HG02981 (cell line): Measurements from ENCODE around the gene CAPZB.
"Not testable (repeated sequence)": the region's sequence is repeated elsewhere in the genome, so short reads cannot be mapped to it uniquely, and the experiment has no call there.

ENCODE experiments used
- ATAC-seq: cut with Tn5 transposase; IDR thresholded peaks from one replicate; pipeline ENCODE4 v1.9.1; 2021; ENCODE audit warnings: mild to moderate bottlenecking, moderate library complexity; ENCODE audit not compliant: unreplicated experiment

The CAPZB gene

DNA sequence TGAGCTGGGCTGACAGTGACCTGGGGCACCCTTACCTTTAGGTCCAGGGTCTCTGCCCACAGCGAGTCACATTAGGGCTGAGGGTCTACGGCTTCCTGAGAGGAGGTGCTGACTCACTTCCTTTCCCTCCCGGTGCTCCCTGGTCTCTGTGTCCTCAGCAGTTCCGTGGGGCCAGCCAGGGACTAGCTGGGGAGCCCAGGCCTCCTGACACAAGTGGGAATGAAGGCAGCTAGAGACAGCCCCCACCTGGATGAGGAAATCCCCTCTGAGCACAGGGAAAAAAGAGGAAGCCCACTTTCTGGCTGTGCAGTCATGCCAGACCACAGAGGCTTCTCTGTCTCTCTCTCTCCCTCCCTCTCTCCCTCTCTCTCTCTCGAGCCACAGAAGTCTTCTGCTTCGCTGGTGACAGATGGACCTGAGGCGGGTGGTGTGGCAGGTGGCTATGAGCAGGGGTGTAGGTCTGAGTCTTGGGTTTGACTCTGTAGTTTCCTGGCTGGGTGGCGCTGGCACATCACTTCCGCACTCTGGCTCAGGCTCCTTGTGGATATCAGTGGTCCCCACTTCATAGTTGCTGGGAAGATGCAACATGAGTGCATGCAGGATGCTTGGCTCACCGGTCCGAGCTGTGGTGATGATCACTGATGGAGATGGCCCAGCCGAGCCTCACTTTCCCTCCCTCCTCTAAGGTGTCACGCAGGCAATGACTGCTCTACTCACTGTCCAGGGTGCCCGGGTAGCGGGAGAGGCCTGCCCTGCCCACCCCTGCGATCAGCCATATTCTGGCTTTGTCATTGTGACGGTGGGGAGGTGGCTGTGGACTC lies 169.8 kb downstream of the CAPZB start:
- peak; percentile 40 for ATAC-seq

- no peak for ATAC-seq
These were observed 171.1 kb downstream of the CAPZB start for GRCh38 chr1:19313961-19314882.

GRCh38 chr1:19313636-19313959 lies 171.7 kb downstream of the CAPZB start:
- ATAC-seq, result no peak

- no peak for ATAC-seq
These were observed 172.3 kb downstream of the CAPZB start for GRCh38 chr1:19312782-19313635.

DNA sequence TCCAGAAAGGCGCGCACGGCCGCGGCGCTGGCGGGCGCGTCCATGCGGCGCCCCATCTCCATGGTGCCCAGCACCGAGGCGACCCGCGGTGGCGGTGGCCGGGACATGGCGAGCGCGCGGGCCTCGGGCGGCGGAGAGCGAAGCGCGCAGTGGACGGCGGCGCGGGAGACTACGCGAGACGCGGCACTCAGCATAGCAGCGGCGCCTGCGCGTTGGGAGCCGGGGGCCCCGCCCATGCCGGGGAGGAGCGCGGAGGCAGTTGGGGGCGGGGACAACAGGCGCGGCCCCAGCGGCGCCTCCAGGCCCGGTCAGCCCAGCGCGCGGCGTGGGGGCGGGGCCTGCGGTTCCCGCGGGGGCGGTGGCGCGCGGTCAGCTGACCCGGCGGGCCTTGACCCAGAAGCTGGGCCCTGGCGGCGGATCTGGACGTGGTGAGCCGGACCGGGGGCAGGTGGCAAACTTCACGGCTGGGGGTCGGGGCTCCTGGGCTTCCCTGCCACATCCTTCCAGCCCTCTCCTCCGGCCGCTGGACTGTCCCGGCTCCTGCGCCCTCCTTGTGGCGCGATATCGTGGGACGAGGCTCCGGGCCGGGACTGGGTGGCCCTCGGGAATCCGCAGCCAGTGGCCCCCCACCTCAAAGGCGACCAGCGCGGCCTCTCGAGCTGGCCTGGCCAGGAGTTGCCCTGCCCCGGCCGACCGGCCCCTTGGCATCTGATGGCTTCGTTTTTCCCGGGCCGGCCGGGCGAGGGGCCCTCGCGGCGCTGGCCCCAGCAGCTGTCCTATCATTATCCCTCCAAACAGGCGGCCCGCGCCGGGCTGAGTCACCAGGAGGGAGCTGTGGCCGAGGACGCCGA lies 173.2 kb downstream of the CAPZB start, which contains the start of the genes AKR7A2 and SLC66A1:
TSS of gene AKR7A2 (minus strand) at position 214 of the 851 bp plus-strand sequence. CDS start at position 194, 20 bp downstream.
TSS of gene SLC66A1 (plus strand) at position 396 of the 851 bp plus-strand sequence. CDS start 5,352 bp downstream, outside the sequence.
- peak; percentile 67 for ATAC-seq

DNA sequence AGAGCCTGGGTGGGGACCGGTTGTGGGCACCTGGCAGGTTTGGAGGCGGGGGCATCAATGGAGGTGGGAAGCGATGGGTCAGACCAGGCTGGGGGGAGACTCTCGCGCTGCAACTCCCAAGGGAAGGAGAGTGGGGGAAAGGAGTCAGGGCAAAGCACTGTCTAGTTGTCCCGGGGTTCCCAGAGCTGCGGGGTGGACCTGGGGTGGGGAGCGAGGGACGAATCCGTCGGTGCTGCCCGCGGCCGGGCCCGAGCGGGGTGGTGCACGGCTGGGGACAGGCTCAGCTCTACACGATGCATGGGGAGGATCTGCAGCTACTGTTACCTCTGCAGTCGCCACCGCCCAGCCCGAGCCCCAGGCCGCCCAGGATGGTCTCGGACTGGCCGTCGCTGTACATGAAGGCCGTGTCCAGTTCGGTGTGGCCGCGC lies 173.8 kb downstream of the CAPZB start:
- ATAC-seq, result no peak

DNA sequence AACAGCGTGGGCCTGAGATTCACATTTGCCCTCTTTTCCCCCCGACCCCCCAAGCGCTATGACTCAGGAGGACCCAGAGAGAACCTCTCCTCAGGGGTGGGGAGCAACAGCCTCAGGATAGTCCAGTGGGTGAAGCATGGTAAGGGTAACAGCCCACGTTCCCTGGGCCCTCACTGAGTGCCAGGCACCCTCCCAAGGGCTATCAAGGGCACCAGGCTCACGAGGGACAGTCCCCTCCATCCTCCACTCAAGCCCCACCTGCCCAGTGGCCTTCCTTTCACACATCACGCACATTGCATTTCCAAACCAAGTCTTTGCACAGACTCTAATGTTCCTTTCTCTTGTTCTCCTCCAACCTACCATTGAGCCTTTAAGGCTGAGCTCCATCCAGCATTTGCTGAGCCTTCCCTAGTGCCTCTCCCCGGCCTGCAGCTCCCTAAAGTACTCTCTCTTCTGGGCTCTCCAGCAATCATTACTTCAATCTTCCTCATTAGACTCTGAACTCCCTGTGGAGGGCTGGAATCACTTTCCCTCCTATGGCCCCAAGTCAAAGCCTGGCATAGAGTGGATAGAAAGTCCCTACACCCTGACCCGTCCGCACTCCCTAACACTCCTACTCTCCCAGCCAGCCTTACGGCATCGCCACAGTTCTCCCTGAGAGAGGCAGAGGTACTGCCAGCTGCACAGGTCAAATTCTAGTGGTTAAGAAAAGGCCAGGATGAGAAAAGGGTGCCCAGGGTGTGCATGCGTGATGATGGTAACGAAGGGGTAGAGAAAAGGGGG lies 174.4 kb downstream of the CAPZB start:
- ATAC-seq, result no peak

DNA sequence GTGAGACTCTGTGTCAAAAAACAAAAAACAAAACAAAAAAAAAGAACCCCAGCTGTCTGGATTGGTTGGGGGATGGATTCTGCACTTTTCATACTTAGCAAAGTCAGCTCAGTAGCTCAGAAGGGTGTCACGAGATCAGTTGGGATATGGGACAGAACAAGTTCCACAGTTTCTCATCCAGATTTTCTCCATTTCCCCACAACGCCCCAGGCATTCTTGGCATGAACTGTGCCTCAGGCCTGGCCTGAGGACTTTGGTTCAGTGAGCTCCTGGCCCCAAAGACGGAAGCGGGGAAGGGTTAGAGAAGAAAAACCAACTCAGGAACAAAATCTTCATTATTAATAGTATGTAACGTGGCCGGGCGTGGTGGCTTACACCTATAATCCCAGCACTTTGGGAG lies 175.3 kb downstream of the CAPZB start:
- no peak for ATAC-seq

DNA sequence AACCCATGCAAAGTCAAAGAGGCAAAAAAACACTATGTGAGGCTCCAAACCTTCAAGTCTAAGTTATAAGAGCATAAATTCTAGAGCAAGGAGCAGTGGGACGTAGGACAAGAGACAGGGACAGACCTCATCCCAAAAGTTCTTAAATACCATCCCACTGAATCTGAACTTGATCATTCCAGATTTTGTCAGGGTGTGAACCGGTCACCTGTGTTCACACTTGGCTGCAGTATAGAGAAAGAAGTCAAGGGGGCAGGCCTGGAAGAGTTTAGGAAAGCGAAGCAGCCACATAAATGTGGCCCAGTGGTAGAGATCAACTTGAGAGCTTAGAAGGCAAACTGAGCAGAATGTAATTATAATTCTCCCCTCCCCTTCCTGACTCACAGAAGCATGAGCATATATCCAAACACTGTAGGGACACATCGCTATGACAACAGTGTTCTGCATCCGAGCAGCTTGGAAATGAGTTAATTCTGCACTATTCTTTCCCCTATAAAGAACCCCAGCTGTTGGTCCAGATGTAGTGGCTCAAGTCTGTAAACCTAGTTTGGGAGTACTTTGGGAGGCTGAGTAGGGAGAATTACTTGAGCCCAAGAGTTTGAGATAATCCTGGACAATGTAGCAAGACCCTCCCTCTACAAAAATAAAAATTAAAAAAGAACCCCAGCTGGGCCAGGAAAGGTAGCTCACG lies 176.1 kb downstream of the CAPZB start:
- ATAC-seq, result no peak

GRCh38 chr1:19308509-19308907 lies 176.8 kb downstream of the CAPZB start:
- ATAC-seq, result no peak

GRCh38 chr1:19307794-19308508 lies 177.4 kb downstream of the CAPZB start:
- no peak for ATAC-seq

DNA sequence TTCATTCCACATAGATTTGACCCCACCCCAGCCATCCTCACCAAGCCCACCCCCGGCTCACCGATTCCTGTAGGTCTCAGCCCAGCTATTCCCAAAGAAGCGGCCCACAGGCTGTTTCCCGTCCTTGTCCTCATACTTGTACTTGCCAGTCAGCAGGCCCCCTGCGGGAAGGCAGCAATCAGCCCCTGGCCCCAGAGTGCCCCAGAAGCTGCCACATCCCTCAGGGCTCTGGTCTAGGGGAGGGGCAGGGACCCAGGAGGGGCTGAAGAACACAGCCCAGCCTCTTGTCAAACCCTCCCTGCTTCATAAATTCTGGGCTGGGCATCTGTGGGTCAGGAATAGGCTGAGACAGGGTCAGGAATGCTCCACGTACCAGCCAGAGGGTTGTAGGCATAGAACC lies 178.4 kb downstream of the CAPZB start:
- ATAC-seq, result no peak

- ATAC-seq, result no peak
These were observed 179.5 kb downstream of the CAPZB start for GRCh38 chr1:19305880-19306279.

- ATAC-seq, result not testable (repeated sequence)
These were observed 181.3 kb downstream of the CAPZB start for GRCh38 chr1:19304081-19304480.

- ATAC-seq, result no peak
These were observed 185.1 kb downstream of the CAPZB start for GRCh38 chr1:19300211-19300610.

DNA sequence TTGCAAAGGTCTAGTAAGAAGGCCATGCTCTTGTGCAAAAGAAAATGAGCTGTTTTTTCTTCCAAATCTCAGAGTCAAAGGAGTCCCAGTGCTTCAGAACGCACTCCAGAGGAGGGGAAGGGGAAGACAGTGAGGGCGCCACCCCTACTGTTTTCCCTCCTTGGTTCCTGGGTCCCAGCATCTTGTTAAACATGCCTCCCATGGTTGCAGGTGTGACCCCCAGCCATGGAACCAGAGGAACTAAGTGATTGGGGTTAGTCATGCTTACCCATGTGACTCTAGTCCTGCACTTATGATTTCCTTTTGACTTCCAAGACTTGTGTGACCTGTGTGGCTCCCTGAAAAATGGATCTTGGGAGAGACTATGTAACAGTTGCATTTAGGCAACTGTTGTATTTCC lies 190.7 kb downstream of the CAPZB start:
- ATAC-seq, result no peak

DNA sequence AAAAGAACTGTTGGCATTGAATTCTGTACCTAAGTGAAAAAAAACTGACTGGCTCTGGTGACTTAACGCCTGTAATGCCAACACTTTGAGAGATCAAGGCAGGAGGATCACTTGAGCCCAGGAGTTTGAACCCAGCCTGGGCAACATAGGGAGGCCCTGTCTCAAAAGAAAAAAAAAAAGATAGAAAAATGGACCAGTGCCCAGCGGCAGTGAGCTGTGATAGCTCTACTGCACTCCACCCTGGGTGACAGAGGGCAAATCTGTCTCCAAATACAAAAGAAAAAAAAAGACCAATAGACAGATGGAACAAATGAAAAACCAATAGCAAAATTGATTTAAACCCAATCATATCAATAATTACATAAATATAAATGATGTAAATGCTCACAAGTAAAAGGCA lies 196.1 kb downstream of the CAPZB start:
- ATAC-seq, result no peak
